NCI-H1105 (cell line): ENCODE results near the gene SCEL.
"Not testable (repeated sequence)": the region's sequence is repeated elsewhere in the genome, so short reads cannot be mapped to it uniquely, and the experiment has no call there.

Experiments used
- DNase-seq: peaks from one replicate; lab custom pipeline; 2025; lab: John Stamatoyannopoulos, UW

The SCEL gene

GRCh38 chr13:77558016-77558415 lies 22.5 kb downstream of the SCEL start:
- no peak for DNase-seq

- no peak for DNase-seq
Observed at GRCh38 chr13:77563111-77563510, 27.6 kb downstream of the SCEL start.

- no peak for DNase-seq
Observed at GRCh38 chr13:77565635-77566034, 30.1 kb downstream of the SCEL start.

- no peak for DNase-seq
Observed at GRCh38 chr13:77571956-77572355, 36.5 kb downstream of the SCEL start.

GRCh38 chr13:77574096-77574495 lies 38.6 kb downstream of the SCEL start:
- no peak for DNase-seq

GRCh38 chr13:77579959-77580358 lies 44.5 kb downstream of the SCEL start:
- DNase-seq = no peak

- no peak for DNase-seq
Observed at GRCh38 chr13:77580748-77581147, 45.2 kb downstream of the SCEL start.

DNA sequence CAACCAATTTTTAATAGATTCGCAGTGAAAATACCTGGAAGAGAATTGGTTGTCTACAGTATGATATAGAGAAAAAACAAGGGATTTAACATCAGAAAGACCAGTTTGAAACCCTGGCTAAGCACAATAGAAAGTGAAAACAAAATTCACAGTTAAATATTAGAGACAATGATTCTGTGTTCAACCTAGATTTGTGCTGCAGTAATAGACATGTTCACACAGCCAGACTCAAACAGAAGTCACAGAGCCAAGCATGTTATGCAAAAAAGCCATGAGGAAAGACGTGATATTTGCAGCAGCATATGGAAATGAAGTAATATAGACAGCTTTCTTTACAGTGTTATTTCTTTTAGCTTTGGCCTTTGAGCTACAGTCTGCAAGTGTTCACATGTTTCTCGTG lies 48.1 kb downstream of the SCEL start:
- no peak for DNase-seq

DNA sequence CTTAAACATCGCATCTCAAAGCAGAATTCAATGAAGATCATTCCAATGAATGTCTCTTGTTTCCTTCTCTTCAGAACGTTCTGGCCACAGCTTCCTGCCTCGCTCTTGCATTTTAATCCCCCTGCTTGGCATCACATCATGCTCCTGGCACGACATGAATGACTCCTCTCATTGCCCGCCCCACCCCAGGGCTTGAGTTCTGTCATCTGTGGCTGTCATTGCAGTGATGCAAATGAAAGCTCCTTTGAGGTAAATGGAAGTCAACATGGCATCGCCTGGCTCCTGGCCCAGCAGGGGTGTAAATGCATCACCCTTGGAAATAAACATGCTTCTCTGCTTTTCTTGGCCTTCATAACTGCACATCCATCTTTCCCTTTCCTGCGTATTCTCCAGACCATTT lies 48.6 kb downstream of the SCEL start:
- DNase-seq = no peak

- DNase-seq = no peak
Observed at GRCh38 chr13:77595166-77595810, 59.8 kb downstream of the SCEL start.

DNA sequence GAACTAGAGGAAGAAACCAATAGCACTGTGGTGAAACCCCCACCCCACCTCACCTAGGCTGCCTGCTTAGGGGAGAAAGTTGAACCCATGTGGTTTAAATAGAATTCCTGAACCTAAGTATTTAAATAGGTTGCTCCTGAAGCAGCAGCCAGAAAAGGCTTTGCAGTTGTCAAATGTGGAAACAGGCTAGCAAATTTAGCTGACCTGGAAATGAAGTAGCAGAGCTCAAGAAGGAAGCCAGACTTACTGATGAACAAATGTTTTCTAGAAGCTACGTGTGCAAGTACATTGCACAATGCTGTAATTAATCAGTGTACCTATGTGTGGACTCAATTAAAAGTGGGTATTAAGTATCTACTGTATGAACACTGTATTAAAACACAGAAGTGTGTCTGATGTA lies 61.3 kb downstream of the SCEL start:
- DNase-seq = no peak

- DNase-seq = no peak
Observed at GRCh38 chr13:77599351-77599750, 63.8 kb downstream of the SCEL start.

DNA sequence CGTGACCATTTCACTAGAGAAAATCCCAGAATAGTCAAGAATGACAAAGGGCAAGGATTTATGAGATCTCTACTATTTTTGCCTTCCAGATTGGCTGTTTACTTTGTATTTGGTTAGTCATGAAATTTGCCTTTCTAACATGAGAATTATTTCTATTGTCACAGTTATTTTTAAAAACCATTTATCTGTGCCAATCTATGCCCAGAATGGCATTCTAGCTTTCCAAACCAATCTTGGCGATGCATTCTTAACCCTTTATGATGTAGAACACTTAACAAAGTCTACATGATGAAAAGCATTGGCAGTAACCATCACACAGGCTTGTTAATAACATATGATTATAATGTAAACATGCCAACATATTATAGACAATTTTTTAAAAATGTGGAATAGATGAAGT lies 65.2 kb downstream of the SCEL start:
- no peak for DNase-seq

GRCh38 chr13:77611068-77611467 lies 75.6 kb downstream of the SCEL start:
- DNase-seq = no peak

DNA sequence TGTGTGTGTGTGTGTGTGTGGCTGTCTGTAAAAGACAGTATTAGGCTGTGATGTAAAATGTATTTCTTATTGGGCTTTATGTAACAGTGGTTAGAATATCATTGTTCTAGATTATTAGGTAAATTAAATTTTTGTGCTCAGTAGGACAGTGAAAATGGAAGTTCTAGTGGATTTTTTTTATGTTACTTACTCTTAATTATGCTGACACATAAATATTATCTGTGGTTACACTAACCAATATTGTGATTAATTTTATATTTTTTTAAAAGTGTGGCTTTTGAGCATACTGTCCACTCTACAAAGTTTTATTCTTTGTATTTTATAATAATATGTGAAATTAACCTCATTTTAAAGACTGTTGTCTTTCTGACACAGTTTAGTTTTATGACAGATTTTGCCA lies 80.5 kb downstream of the SCEL start:
- no peak for DNase-seq

DNA sequence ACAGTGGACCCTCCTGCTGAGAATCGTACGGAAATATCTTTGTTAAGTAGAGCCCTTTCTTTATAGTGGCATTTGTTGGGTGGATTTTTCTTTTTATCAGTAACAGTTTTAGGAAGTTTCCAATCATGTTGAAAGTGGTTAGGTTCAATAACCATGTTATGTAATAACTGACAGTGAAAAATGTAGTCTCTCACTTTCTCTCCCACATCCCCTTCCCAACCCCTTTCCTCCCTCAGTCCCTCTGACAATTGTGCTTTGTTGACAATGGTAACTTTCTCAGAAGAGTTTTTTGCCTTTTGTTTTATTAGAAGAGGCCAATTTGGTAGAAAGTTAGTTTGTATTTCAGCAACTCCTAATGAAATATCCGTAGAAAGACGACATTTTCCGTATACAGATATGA lies 84.1 kb downstream of the SCEL start:
- no peak for DNase-seq

- no peak for DNase-seq
Observed at GRCh38 chr13:77620138-77620537, 84.6 kb downstream of the SCEL start.

GRCh38 chr13:77623806-77624205 lies 88.3 kb downstream of the SCEL start:
- no peak for DNase-seq

- DNase-seq = no peak
Observed at GRCh38 chr13:77628170-77628569, 92.7 kb downstream of the SCEL start.

GRCh38 chr13:77637588-77637987 lies 102.1 kb downstream of the SCEL start:
- peak; percentile 34 for DNase-seq

- no peak for DNase-seq
Observed at GRCh38 chr13:77650409-77650808, 114.9 kb downstream of the SCEL start.

DNA sequence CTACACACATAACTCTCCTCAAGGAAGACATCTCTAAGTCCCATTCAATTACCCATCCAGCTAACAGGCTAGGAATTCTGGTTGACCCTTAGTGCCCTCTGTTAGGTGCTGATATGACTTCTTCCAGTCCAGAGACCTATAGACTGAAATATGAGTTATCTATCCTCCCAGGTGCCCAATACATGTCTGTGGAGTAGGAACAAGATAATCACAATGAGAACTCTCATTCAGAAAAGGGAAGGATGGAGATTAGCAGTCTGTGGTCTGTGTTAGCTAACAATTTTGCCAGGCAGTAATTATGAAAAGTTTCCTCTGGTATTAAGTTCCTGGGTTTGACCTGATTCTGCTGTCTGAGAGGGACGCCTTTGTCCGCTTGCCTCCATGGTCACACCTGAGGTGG lies 117.8 kb downstream of the SCEL start:
- DNase-seq = no peak

- not testable (repeated sequence) for DNase-seq
Observed at GRCh38 chr13:77660016-77660415, 124.5 kb downstream of the SCEL start.

- no peak for DNase-seq
Observed at GRCh38 chr13:77660841-77661250, 125.3 kb downstream of the SCEL start.

GRCh38 chr13:77662301-77662700 lies 126.8 kb downstream of the SCEL start:
- DNase-seq = not testable (repeated sequence)
